Measurements from ENCODE around the gene TTC14.
"Not testable (repeated sequence)": the region's sequence is repeated elsewhere in the genome, so short reads cannot be mapped to it uniquely, and the experiment has no call there.

Gene TTC14

DNA sequence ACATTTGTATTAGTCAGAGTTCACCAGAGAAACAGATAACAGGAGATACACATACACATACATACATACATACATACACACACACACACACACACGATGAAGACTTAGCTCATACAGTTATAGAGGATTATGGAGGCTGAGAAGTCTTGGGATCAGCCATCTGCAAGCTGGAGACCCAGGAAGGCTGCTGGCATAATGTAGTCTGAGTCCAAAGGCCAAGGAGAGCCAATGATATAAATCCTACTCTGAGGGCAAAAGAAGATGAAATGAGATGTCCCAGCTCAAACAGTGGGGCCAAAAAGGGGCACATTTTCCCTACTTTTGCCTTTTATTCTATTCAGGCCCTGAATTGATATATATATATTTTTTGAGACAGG is 6.4 kb upstream of the TTC14 start:
- Histone ChIP-seq H2AFZ (ENCODE audit: low read length, unreplicated experiment) (no peak overlapping the region), H3K79me2 (ENCODE audit: control insufficient read depth, insufficient read depth, low read length, unreplicated experiment) (no peaks in the 10 kb centered on the region), H3K27me3 (ENCODE audit: insufficient read depth, low read length) (no peaks in the 10 kb centered on the region), H3K4me3 (ENCODE audit: low read depth, low read length) (no peak overlapping the region), H3K36me3 (ENCODE audit: insufficient read depth, low read length) (no peaks in the 10 kb centered on the region), H3K4me1 (ENCODE audit: control insufficient read depth, insufficient read depth, low read length, unreplicated experiment) (peaks cover 9% of the 10 kb centered on the region), H3K27ac (ENCODE audit: low read depth, low read length) (no peak overlapping the region)

DNA sequence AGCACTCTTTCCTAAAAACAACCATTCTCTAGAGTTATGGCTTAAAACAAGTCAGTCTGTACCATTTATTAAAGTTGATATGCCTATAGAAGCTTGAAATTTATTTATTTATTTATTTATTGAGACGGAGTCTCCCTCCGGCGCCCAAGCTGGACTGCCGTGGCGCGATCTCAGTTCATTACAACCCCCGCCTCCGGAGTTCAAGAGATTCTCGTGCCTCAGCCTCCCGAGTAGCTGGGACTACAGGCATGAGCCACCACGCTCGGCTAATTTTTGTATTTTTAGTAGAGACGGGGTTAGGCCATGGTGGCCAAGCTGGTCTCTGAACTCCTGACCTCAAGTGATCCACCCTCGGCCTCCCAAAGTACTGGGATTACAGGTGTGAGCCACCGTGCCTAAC is 1.5 kb upstream of the TTC14 start:
- H3K36me3 ChIP-seq (ENCODE audit: insufficient read depth, low read length), result peaks cover 5% of the 10 kb centered on the region; the same call in 1 of the 2 replicates
- no peak overlapping the region for H3K4me3 ChIP-seq (ENCODE audit: low read depth, low read length)
- no peak overlapping the region for H2AFZ ChIP-seq (ENCODE audit: low read length, unreplicated experiment)
- peaks cover 10% of the 10 kb centered on the region for H3K4me1 ChIP-seq (ENCODE audit: control insufficient read depth, insufficient read depth, low read length, unreplicated experiment)
- peaks cover 22% of the 10 kb centered on the region for H3K79me2 ChIP-seq (ENCODE audit: control insufficient read depth, insufficient read depth, low read length, unreplicated experiment)
- no peak overlapping the region for H3K27ac ChIP-seq (ENCODE audit: low read depth, low read length)
- H3K27me3 ChIP-seq (ENCODE audit: insufficient read depth, low read length), result no peaks in the 10 kb centered on the region

- H3K4me1 ChIP-seq (ENCODE audit: control insufficient read depth, insufficient read depth, low read length, unreplicated experiment), result no peaks in the 10 kb centered on the region
- H3K79me2 ChIP-seq (ENCODE audit: control insufficient read depth, insufficient read depth, low read length, unreplicated experiment), result no peaks in the 10 kb centered on the region
- no peak overlapping the region for H3K27ac ChIP-seq (ENCODE audit: low read depth, low read length)
- no peak overlapping the region for H3K4me3 ChIP-seq (ENCODE audit: low read depth, low read length)
- H3K27me3 ChIP-seq (ENCODE audit: insufficient read depth, low read length), result no peaks in the 10 kb centered on the region
- H2AFZ ChIP-seq (ENCODE audit: low read length, unreplicated experiment), result no peak overlapping the region
- peaks cover 51% of the 10 kb centered on the region for H3K36me3 ChIP-seq (ENCODE audit: insufficient read depth, low read length)
These were observed 9.0 kb downstream of the TTC14 start for GRCh38 chr3:180611006-180611405.

- no peaks in the 10 kb centered on the region for H3K27me3 ChIP-seq (ENCODE audit: insufficient read depth, low read length)
- H3K79me2 ChIP-seq (ENCODE audit: control insufficient read depth, insufficient read depth, low read length, unreplicated experiment), result no peaks in the 10 kb centered on the region
- H3K4me1 ChIP-seq (ENCODE audit: control insufficient read depth, insufficient read depth, low read length, unreplicated experiment), result no peaks in the 10 kb centered on the region
- no peak overlapping the region for H2AFZ ChIP-seq (ENCODE audit: low read length, unreplicated experiment)
- H3K27ac ChIP-seq (ENCODE audit: low read depth, low read length), result no peak overlapping the region
- H3K36me3 ChIP-seq (ENCODE audit: insufficient read depth, low read length), result peaks cover 38% of the 10 kb centered on the region
- no peak overlapping the region for H3K4me3 ChIP-seq (ENCODE audit: low read depth, low read length)
These were observed 10.4 kb downstream of the TTC14 start for GRCh38 chr3:180612364-180612763.

- H3K27me3 ChIP-seq (ENCODE audit: insufficient read depth, low read length), result no peaks in the 10 kb centered on the region
- H3K36me3 ChIP-seq (ENCODE audit: insufficient read depth, low read length), result peaks cover 16% of the 10 kb centered on the region
- no peaks in the 10 kb centered on the region for H3K79me2 ChIP-seq (ENCODE audit: control insufficient read depth, insufficient read depth, low read length, unreplicated experiment)
These were observed 14.0 kb downstream of the TTC14 start for GRCh38 chr3:180615954-180616353.

GRCh38 chr3:180617049-180617448 is 15.1 kb downstream of the TTC14 start:
- H3K4me1 ChIP-seq (ENCODE audit: control insufficient read depth, insufficient read depth, low read length, unreplicated experiment), result no peaks in the 10 kb centered on the region
- peaks cover 9% of the 10 kb centered on the region for H3K36me3 ChIP-seq (ENCODE audit: insufficient read depth, low read length)

More at GRCh38 chr3:180615954-180616353, 14.0 kb downstream of the TTC14 start:
- Histone ChIP-seq H3K4me3 (ENCODE audit: low read depth, low read length) (no peak overlapping the region), H3K27ac (ENCODE audit: low read depth, low read length) (no peak overlapping the region), H3K4me1 (ENCODE audit: control insufficient read depth, insufficient read depth, low read length, unreplicated experiment) (no peaks in the 10 kb centered on the region), H2AFZ (ENCODE audit: low read length, unreplicated experiment) (no peak overlapping the region)

DNA sequence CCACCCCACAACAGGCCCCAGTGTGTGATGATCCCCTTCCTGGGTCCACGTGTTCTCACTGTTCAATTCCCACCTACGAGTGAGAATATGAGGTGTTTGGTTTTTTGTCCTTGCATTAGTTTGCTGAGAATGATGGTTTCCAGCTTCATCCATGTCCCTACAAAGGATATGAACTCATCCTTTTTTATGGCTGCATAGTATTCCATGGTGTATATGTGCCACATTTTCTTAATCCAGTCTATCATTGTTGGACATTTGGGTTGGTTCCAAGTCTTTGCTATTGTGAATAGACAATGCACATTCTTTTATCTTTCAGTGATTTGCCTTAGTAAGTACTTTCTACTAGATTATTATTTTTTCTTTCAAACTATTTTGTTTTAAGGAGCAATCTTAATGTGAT is 16.6 kb downstream of the TTC14 start:
- not testable (repeated sequence) for H2AFZ ChIP-seq (ENCODE audit: low read length, unreplicated experiment); H3K27me3 ChIP-seq (ENCODE audit: insufficient read depth, low read length); H3K4me1 ChIP-seq (ENCODE audit: control insufficient read depth, insufficient read depth, low read length, unreplicated experiment); H3K4me3 ChIP-seq (ENCODE audit: low read depth, low read length); H3K27ac ChIP-seq (ENCODE audit: low read depth, low read length); H3K36me3 ChIP-seq (ENCODE audit: insufficient read depth, low read length); H3K79me2 ChIP-seq (ENCODE audit: control insufficient read depth, insufficient read depth, low read length, unreplicated experiment)

More at GRCh38 chr3:180617049-180617448, 15.1 kb downstream of the TTC14 start:
- Histone ChIP-seq H3K4me3 (ENCODE audit: low read depth, low read length) (no peak overlapping the region), H3K79me2 (ENCODE audit: control insufficient read depth, insufficient read depth, low read length, unreplicated experiment) (no peaks in the 10 kb centered on the region), H2AFZ (ENCODE audit: low read length, unreplicated experiment) (no peak overlapping the region), H3K27me3 (ENCODE audit: insufficient read depth, low read length) (no peaks in the 10 kb centered on the region), H3K27ac (ENCODE audit: low read depth, low read length) (no peak overlapping the region)

DNA sequence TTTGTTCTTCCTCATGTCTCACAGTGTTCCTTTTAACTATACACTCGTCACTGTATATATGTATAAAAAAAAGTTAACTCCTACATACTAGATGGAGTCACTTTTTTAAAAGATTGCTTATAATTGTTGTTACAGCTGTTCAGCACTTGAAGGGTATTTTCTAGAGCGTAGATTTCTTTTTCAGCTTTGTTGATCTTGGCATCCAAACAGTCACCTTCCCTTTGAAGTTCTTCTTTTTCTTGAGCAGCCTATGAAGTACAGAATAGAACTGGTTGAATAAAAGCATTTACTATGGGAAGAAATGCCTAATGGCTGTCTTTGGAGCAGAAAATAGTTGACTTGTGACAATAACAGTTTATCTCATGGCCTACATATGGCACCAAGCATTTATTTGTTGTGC is 17.8 kb downstream of the TTC14 start:
- H2AFZ ChIP-seq (ENCODE audit: low read length, unreplicated experiment), result no peak overlapping the region
- no peak overlapping the region for H3K27ac ChIP-seq (ENCODE audit: low read depth, low read length)
- no peaks in the 10 kb centered on the region for H3K27me3 ChIP-seq (ENCODE audit: insufficient read depth, low read length)
- H3K79me2 ChIP-seq (ENCODE audit: control insufficient read depth, insufficient read depth, low read length, unreplicated experiment), result no peaks in the 10 kb centered on the region
- no peak overlapping the region for H3K4me3 ChIP-seq (ENCODE audit: low read depth, low read length)
- no peaks in the 10 kb centered on the region for H3K4me1 ChIP-seq (ENCODE audit: control insufficient read depth, insufficient read depth, low read length, unreplicated experiment)
- H3K36me3 ChIP-seq (ENCODE audit: insufficient read depth, low read length), result peaks cover 5% of the 10 kb centered on the region

GRCh38 chr3:180624714-180625113 is 22.8 kb downstream of the TTC14 start:
- H3K27me3 ChIP-seq (ENCODE audit: insufficient read depth, low read length), result no peaks in the 10 kb centered on the region
- no peak overlapping the region for H3K4me3 ChIP-seq (ENCODE audit: low read depth, low read length)
- no peaks in the 10 kb centered on the region for H3K4me1 ChIP-seq (ENCODE audit: control insufficient read depth, insufficient read depth, low read length, unreplicated experiment)
- no peak overlapping the region for H3K27ac ChIP-seq (ENCODE audit: low read depth, low read length)
- H2AFZ ChIP-seq (ENCODE audit: low read length, unreplicated experiment), result no peak overlapping the region
- peaks cover 4% of the 10 kb centered on the region; the same call in 1 of the 2 replicates for H3K36me3 ChIP-seq (ENCODE audit: insufficient read depth, low read length)
- H3K79me2 ChIP-seq (ENCODE audit: control insufficient read depth, insufficient read depth, low read length, unreplicated experiment), result no peaks in the 10 kb centered on the region

DNA sequence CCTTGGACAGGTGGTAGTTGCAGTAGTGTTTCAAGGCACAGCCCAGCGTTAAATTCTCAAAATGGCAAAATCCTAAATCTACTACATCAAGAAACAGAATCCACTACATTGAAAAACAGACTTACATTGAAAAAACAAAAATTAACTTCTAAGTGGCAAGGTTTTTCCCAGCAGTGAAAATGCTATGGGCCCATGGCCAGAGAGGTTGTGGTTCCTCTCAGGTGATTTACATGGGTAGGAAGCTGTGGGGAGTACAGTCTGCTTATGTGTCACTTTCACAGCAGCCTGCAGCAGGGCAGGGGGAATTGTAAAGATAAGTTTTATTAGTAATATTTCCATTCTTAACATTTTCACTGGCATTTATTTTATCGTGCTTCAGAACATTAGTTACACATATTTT is 24.9 kb downstream of the TTC14 start:
- H3K27me3 ChIP-seq (ENCODE audit: insufficient read depth, low read length), result peaks cover 3% of the 10 kb centered on the region; the same call in 1 of the 2 replicates
- no peaks in the 10 kb centered on the region for H3K4me1 ChIP-seq (ENCODE audit: control insufficient read depth, insufficient read depth, low read length, unreplicated experiment)
- no peaks in the 10 kb centered on the region for H3K79me2 ChIP-seq (ENCODE audit: control insufficient read depth, insufficient read depth, low read length, unreplicated experiment)
- H2AFZ ChIP-seq (ENCODE audit: low read length, unreplicated experiment), result no peak overlapping the region
- no peak overlapping the region for H3K27ac ChIP-seq (ENCODE audit: low read depth, low read length)
- peaks cover 4% of the 10 kb centered on the region; the same call in 1 of the 2 replicates for H3K36me3 ChIP-seq (ENCODE audit: insufficient read depth, low read length)
- H3K4me3 ChIP-seq (ENCODE audit: low read depth, low read length), result no peak overlapping the region

- no peak overlapping the region for H2AFZ ChIP-seq (ENCODE audit: low read length, unreplicated experiment)
- H3K36me3 ChIP-seq (ENCODE audit: insufficient read depth, low read length), result peaks cover 2% of the 10 kb centered on the region; the same call in 1 of the 2 replicates
- peaks cover 26% of the 10 kb centered on the region; the same call in 1 of the 2 replicates for H3K27me3 ChIP-seq (ENCODE audit: insufficient read depth, low read length)
- no peak overlapping the region for H3K27ac ChIP-seq (ENCODE audit: low read depth, low read length)
- no peak overlapping the region for H3K4me3 ChIP-seq (ENCODE audit: low read depth, low read length)
- H3K4me1 ChIP-seq (ENCODE audit: control insufficient read depth, insufficient read depth, low read length, unreplicated experiment), result no peaks in the 10 kb centered on the region
- no peaks in the 10 kb centered on the region for H3K79me2 ChIP-seq (ENCODE audit: control insufficient read depth, insufficient read depth, low read length, unreplicated experiment)
These were observed 28.4 kb downstream of the TTC14 start for GRCh38 chr3:180630371-180630770.
